Activated T-cell treated with anti-CD3 and anti-CD28 coated beads, Interleukin-2, amount 50 U/mL, for 4 hours (primary cell): ENCODE results near the gene S100A8. TPM values are rescaled to one million over a fixed set of nuclear protein-coding genes. Genes with fewer than 3 reads are reported as not detected.

Experiments
- ATAC-seq, 2 donors: fragments of 200-7000 bp; cut with Tn5 transposase; one replicate each; pipeline ENCODE4 v1.10.0; 2021
- DNase-seq: peaks from one replicate; pipeline ENCODE4 v3.0.0-alpha.2; 2020
- H3K27me3 Mint-ChIP-seq: one replicate; pipeline ENCODE4 v1.8.0; 2021; ENCODE audit warnings: low read depth, mixed read lengths
- H3K36me3 Mint-ChIP-seq: one replicate; pipeline ENCODE4 v1.8.0; 2022; ENCODE audit warnings: mixed read lengths; ENCODE audit not compliant: insufficient read depth
- H3K4me1 Mint-ChIP-seq: one replicate; pipeline ENCODE4 v1.8.0; 2021; ENCODE audit warnings: low read depth, mixed read lengths
- H3K4me3 Mint-ChIP-seq: one replicate; pipeline ENCODE4 v1.8.0; 2021; ENCODE audit warnings: mild to moderate bottlenecking, moderate library complexity, mixed read lengths
- H3K9me3 Mint-ChIP-seq: one replicate; pipeline ENCODE4 v1.8.0; 2021; ENCODE audit warnings: mixed read lengths
- total RNA-seq, 3 donors: library from RNA; stranded (reverse); gene quantifications; one replicate each; pipeline ENCODE4 v1.2.1, GENCODE V29; 2021

S100A8 gene
- total RNA-seq, 3 donors from 2014 or later: not detected

GRCh38 chr1:153366261-153366660 is 24.6 kb downstream of the S100A8 start:
- Mint-ChIP-seq H3K4me1 (no peaks in the 10 kb centered on the region), H3K4me3 (no peak overlapping the region), H3K9me3 (no peaks in the 10 kb centered on the region), H3K36me3 (no peaks in the 10 kb centered on the region), H3K27me3 (peaks cover 8% of the 10 kb centered on the region)
- DNase-seq: no peak
- ATAC-seq: no peak

- no peak for ATAC-seq
- Mint-ChIP-seq H3K4me1 (no peaks in the 10 kb centered on the region), H3K9me3 (no peaks in the 10 kb centered on the region)
Observed at GRCh38 chr1:153365696-153366095, 25.2 kb downstream of the S100A8 start.

GRCh38 chr1:153364766-153365666 is 25.9 kb downstream of the S100A8 start:
- ATAC-seq (no peak), DNase-seq (no peak)
- H3K4me1 Mint-ChIP-seq: no peaks in the 10 kb centered on the region
- H3K36me3 Mint-ChIP-seq: no peaks in the 10 kb centered on the region
- no peak overlapping the region for H3K4me3 Mint-ChIP-seq
- H3K9me3 Mint-ChIP-seq: no peaks in the 10 kb centered on the region
- H3K27me3 Mint-ChIP-seq: peaks cover 7% of the 10 kb centered on the region

More at GRCh38 chr1:153365696-153366095, 25.2 kb downstream of the S100A8 start:
- Mint-ChIP-seq H3K36me3 (no peaks in the 10 kb centered on the region), H3K4me3 (no peak overlapping the region), H3K27me3 (peaks cover 8% of the 10 kb centered on the region)
- DNase-seq: no peak

GRCh38 chr1:153364156-153364555 is 26.7 kb downstream of the S100A8 start:
- peaks cover 2% of the 10 kb centered on the region for H3K27me3 Mint-ChIP-seq
- DNase-seq (no peak), ATAC-seq (no peak)
- no peaks in the 10 kb centered on the region for H3K4me1 Mint-ChIP-seq
- no peaks in the 10 kb centered on the region for H3K9me3 Mint-ChIP-seq
- H3K36me3 Mint-ChIP-seq: no peaks in the 10 kb centered on the region
- no peak overlapping the region for H3K4me3 Mint-ChIP-seq

- Mint-ChIP-seq H3K4me1 (no peaks in the 10 kb centered on the region), H3K9me3 (no peaks in the 10 kb centered on the region), H3K36me3 (no peaks in the 10 kb centered on the region), H3K4me3 (no peak overlapping the region), H3K27me3 (peaks cover 4% of the 10 kb centered on the region)
- no peak for ATAC-seq
- no peak for DNase-seq
Observed at GRCh38 chr1:153363641-153364040, 27.2 kb downstream of the S100A8 start.

GRCh38 chr1:153362187-153362775 is 28.6 kb downstream of the S100A8 start:
- H3K27me3 Mint-ChIP-seq: peaks cover 4% of the 10 kb centered on the region
- H3K36me3 Mint-ChIP-seq: no peaks in the 10 kb centered on the region
- ATAC-seq (no peak), DNase-seq (no peak)
- H3K4me3 Mint-ChIP-seq: no peak overlapping the region
- H3K9me3 Mint-ChIP-seq: no peaks in the 10 kb centered on the region
- H3K4me1 Mint-ChIP-seq: peaks cover 9% of the 10 kb centered on the region

- Mint-ChIP-seq H3K4me3 (no peak overlapping the region), H3K4me1 (peaks cover 14% of the 10 kb centered on the region), H3K27me3 (peaks cover 4% of the 10 kb centered on the region), H3K9me3 (no peaks in the 10 kb centered on the region), H3K36me3 (no peaks in the 10 kb centered on the region)
- ATAC-seq (no peak), DNase-seq (no peak)
Observed at GRCh38 chr1:153361480-153362109, 29.3 kb downstream of the S100A8 start.

- Mint-ChIP-seq H3K4me1 (peaks cover 14% of the 10 kb centered on the region), H3K9me3 (no peaks in the 10 kb centered on the region), H3K4me3 (no peak overlapping the region), H3K36me3 (no peaks in the 10 kb centered on the region), H3K27me3 (peaks cover 4% of the 10 kb centered on the region)
- DNase-seq (no peak), ATAC-seq (no peak)
Observed at GRCh38 chr1:153360592-153361479, 30.0 kb downstream of the S100A8 start.

GRCh38 chr1:153360190-153360589 is 30.7 kb downstream of the S100A8 start:
- no peaks in the 10 kb centered on the region for H3K36me3 Mint-ChIP-seq
- H3K4me1 Mint-ChIP-seq: peaks cover 14% of the 10 kb centered on the region
- no peak overlapping the region for H3K4me3 Mint-ChIP-seq
- H3K9me3 Mint-ChIP-seq: no peaks in the 10 kb centered on the region
- no peak for DNase-seq
- ATAC-seq: no peak
- H3K27me3 Mint-ChIP-seq: peaks cover 4% of the 10 kb centered on the region

GRCh38 chr1:153359241-153359640 is 31.6 kb downstream of the S100A8 start:
- H3K27me3 Mint-ChIP-seq: peaks cover 3% of the 10 kb centered on the region
- no peaks in the 10 kb centered on the region for H3K9me3 Mint-ChIP-seq
- H3K36me3 Mint-ChIP-seq: no peaks in the 10 kb centered on the region
- no peak overlapping the region for H3K4me3 Mint-ChIP-seq
- no peak for ATAC-seq
- no peak for DNase-seq
- H3K4me1 Mint-ChIP-seq: peaks cover 14% of the 10 kb centered on the region

GRCh38 chr1:153358691-153358975 is 32.2 kb downstream of the S100A8 start:
- DNase-seq (no peak), ATAC-seq (no peak)
- Mint-ChIP-seq H3K27me3 (peaks cover 2% of the 10 kb centered on the region), H3K9me3 (no peaks in the 10 kb centered on the region), H3K4me3 (no peak overlapping the region), H3K36me3 (no peaks in the 10 kb centered on the region), H3K4me1 (peaks cover 14% of the 10 kb centered on the region)

- no peaks in the 10 kb centered on the region for H3K36me3 Mint-ChIP-seq
- no peaks in the 10 kb centered on the region for H3K9me3 Mint-ChIP-seq
- H3K4me3 Mint-ChIP-seq: no peak within 1 kb of the TSS
- DNase-seq (no peak), ATAC-seq (no peak)
- peaks cover 14% of the 10 kb centered on the region for H3K4me1 Mint-ChIP-seq
- H3K27me3 Mint-ChIP-seq: peaks cover 2% of the 10 kb centered on the region
Observed at GRCh38 chr1:153357853-153358690, 32.8 kb downstream of the S100A8 start, which contains the start of gene S100A9. Gene S100A9, plus strand, starts transcription at chr1:153357854. Its CDS starts 430 bp downstream, at chr1:153358284.

- H3K4me1 Mint-ChIP-seq: peaks cover 14% of the 10 kb centered on the region
- H3K36me3 Mint-ChIP-seq: no peaks in the 10 kb centered on the region
Observed at GRCh38 chr1:153357076-153357852, 33.6 kb downstream of the S100A8 start.

More at GRCh38 chr1:153357076-153357852, 33.6 kb downstream of the S100A8 start:
- no peak for DNase-seq
- Mint-ChIP-seq H3K27me3 (peaks cover 2% of the 10 kb centered on the region), H3K4me3 (no peak overlapping the region), H3K9me3 (no peaks in the 10 kb centered on the region)
- ATAC-seq: no peak
